Astrocyte of the spinal cord (primary cell): ENCODE data around the gene DUS1L.
A peak's percentile ranks its signal among the peaks of the same experiment; 100 is the strongest.

Experiments used
- DNase-seq: peaks from one replicate; pipeline ENCODE4 v3.0.0; 2011; ENCODE audit warnings: low read depth, low spot score
- H3K4me3 ChIP-seq: 2 replicates; pipeline ENCODE4 v1.5.1; 2011; ENCODE audit warnings: low read depth, mild to moderate bottlenecking, low read length, moderate library complexity
- CTCF ChIP-seq: IDR thresholded peaks from 2 replicates; pipeline ENCODE4 v1.5.1; 2012; ENCODE audit warnings: low read depth, mild to moderate bottlenecking, low read length, inconsistent platforms
- in situ Hi-C: cut with HindIII; loops from 2 replicates; pipeline ENCODE4 v1.10.0; 2017; ENCODE audit warnings: low sequenced_read_pairs

Gene DUS1L

GRCh38 chr17:82097919-82098168 is 32.2 kb upstream of the DUS1L start:
- in situ Hi-C loops: no loop called here
- DNase-seq: no peak
- peak overlapping the region; percentile 66 for H3K4me3 ChIP-seq
- no peak for TF ChIP-seq CTCF

GRCh38 chr17:82097184-82097918 is 31.7 kb upstream of the DUS1L start:
- DNase-seq: peak; percentile 50
- in situ Hi-C loops: no loop called here
- no peak for TF ChIP-seq CTCF
- peak overlapping the region; percentile 66 for H3K4me3 ChIP-seq

GRCh38 chr17:82096709-82097183 is 31.1 kb upstream of the DUS1L start:
- no peak for TF ChIP-seq CTCF
- peak overlapping the region; percentile 66 for H3K4me3 ChIP-seq
- in situ Hi-C loops: no loop called here
- DNase-seq: no peak

GRCh38 chr17:82095777-82096708 is 30.4 kb upstream of the DUS1L start:
- no peak for DNase-seq
- in situ Hi-C loops: no loop called here
- no peak for TF ChIP-seq CTCF
- H3K4me3 ChIP-seq: peak overlapping the region; percentile 66

- no peak for TF ChIP-seq CTCF
- no peak for DNase-seq
- H3K4me3 ChIP-seq: no peak overlapping the region
- in situ Hi-C loops: no loop called here
Measured at GRCh38 chr17:82094931-82095776, 29.6 kb upstream of the DUS1L start.

GRCh38 chr17:82092995-82093751 is 27.6 kb upstream of the DUS1L start:
- H3K4me3 ChIP-seq: no peak overlapping the region
- DNase-seq: no peak
- no peak for TF ChIP-seq CTCF
- in situ Hi-C loops: no loop called here
